GM18508 (cell line): ENCODE results near the gene IMPACT.

Experiments used
- ATAC-seq: cut with Tn5 transposase; IDR thresholded peaks from one replicate; pipeline ENCODE4 v1.9.1; 2021; ENCODE audit warnings: moderate number of reproducible peaks; ENCODE audit not compliant: insufficient read depth, unreplicated experiment

IMPACT gene

DNA sequence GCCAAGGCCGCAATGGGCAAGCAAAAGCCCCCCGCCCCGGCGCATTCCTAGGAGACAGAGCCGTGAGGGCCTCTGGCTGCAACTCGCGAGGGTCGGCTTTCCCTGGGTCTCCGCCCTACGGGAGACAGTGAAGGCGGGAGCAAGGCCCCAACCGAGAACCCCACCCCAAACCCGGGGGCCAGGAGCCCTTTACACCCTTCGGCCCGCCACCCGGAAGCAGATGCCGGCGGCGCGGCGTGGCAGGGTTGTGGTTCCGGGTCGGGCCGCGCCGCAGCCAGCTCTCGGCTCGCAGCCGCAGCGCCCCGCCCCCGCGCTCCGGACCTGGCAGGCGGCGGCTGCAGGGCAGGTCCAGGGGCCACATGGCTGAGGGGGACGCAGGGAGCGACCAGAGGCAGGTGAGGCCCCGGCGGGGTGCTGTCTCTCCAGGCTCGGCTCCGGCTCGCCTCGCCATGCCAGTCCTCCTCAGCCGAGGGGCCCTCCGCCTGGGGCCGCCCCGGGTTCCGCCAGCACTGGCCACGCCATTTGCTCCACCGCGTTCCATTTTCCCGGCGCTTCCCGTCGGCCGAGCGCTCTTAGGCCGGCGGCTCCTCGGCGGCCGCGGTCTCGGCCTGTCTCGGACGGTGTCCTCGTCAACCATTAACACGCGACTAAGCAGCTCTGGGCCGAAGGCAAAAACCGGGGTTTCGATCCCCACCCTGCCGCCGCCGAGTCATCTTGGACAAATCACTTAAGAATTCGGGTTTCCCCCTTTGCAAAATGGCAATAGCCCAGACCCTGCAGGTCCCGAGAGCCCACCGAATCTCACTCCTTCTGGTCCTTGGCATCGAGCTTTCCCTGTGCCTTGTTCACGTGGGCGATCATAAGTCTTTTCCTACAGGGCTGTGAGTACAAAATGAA, at the start of gene IMPACT:
TSS of gene IMPACT (plus strand) at position 273 of the 897 bp plus-strand sequence. CDS start at position 360, 87 bp downstream.
- ATAC-seq, result peak; percentile 68

- no peak for ATAC-seq
Observed at GRCh38 chr18:24378598-24378997, 47.9 kb upstream of the IMPACT start.

- ATAC-seq, result no peak
Observed at GRCh38 chr18:24380163-24380747, 46.2 kb upstream of the IMPACT start.

- ATAC-seq, result no peak
Observed at GRCh38 chr18:24381126-24381525, 45.3 kb upstream of the IMPACT start.

- no peak for ATAC-seq
Observed at GRCh38 chr18:24386681-24387080, 39.8 kb upstream of the IMPACT start.

DNA sequence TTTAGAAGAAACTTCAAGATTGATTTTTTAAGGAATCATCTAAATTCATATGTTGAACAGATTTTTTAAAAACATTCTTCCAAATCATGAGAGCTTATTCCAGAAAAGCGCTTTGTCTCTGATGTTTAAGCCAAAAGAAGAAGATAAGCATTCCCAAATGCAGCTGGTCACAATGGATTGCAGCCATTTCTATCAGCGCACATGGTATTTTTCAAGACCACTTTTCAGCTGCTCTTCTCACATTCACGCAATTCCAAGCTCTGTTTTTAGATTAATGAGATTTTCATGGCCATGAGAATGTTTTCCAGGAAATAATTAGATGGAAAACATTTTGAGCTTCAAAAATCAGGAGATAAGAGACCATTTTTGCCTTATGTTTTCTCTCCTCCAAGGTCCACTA, 37.5 kb upstream of the IMPACT start:
- ATAC-seq, result no peak

DNA sequence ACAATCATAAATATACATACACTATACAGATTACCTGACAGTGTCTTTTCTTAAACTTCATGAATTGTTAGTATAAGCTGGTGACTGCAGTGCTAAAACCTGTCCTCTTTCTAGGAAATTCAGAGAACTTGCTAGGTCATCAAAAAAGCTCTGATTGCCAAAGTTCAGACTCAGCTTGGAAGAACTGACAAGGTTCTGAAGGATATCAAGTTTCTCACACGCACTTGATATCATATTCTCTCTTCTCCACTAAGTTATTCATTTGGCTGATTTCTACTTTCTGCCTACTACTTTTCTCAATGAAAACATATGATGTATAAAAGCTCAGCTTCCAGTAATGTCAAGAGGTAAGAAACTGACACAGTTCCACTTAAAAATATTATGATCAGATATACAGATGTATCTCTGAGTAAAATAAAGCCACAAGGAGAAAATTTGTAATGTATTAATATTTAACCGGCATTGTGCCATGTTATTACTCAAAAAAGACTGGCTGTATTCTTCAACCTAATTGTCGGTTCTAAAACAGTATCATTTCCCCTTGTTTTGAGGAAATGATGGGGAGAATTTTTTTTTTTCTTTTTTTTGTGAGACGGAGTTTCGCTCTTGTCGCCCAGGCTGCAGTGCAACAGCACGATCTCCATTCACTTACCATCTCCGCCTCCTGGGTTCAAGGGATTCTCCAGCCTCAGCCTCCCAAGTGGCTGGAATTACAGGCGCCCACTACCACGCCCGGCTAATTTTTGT, 31.2 kb upstream of the IMPACT start:
- no peak for ATAC-seq

DNA sequence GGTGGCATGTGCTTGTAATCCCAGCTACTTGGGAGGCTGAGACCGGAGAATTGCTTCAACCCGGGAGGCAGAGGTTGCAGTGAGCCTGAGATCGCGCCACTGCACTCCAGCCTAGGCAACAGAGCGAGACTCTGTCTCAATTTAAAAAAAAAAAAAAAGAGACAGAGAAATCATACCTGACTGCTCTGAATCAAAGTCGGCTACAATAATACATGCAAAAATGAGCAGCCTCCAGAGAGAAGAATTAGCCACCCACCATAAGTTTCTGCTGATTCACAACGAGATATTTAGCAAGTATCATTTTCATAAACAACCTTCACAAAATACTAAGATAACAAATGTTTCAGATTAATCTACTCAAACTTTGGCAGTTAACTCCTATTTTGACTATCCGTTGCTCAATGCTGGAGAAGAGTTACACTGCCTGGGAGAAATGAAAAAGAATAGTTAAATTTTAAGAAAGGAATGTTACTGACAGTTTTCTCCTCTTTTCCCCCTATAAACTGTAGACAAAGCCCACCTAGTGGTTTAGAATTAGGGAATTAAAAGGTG, 30.3 kb upstream of the IMPACT start:
- ATAC-seq, result no peak

- ATAC-seq, result no peak
Observed at GRCh38 chr18:24397131-24397693, 29.3 kb upstream of the IMPACT start.

- no peak for ATAC-seq
Observed at GRCh38 chr18:24397694-24398368, 28.6 kb upstream of the IMPACT start, which contains the start of gene OSBPL1A. TSS of gene OSBPL1A (minus strand) at chr18:24397824. CDS start at chr18:24377533, 20,291 bp downstream.

DNA sequence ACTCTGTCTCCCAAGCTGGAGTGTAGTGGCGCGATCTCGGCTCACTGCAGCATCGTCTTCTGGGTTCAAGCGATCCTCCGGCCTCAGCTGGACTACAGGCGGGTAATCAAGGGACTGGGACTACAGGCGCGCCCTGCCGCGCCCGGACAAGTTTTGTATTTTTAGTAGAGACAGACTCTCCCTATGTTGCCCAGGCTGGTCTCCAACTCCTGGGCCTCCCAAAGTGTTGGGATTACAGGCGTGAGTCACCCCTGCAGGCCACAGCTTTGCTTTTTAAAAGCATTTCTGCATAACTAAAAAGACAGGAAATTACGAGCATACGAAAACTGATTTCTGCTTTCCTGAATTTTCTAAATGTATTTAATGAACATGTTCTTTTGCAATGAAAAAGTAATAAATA, 27.9 kb upstream of the IMPACT start:
- ATAC-seq, result no peak

DNA sequence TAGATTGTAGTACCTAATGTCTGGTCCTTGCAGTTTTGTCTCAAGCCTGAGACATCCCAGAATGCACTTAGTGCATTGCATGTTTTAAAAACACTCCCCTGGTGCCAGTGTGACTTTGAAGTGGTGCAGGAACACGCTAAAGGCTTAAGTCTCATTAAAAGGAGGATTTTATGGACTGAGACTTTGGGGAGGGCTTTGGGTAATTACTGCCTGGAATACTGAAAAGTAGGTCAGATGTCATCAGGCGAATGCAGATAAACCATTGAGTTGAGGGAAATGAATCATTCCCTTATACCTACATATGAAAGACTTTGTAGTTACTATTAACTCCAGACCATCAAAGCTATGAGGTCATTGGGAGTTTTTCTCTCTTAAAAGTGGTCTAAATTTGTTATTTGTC, 25.9 kb upstream of the IMPACT start:
- ATAC-seq, result no peak

DNA sequence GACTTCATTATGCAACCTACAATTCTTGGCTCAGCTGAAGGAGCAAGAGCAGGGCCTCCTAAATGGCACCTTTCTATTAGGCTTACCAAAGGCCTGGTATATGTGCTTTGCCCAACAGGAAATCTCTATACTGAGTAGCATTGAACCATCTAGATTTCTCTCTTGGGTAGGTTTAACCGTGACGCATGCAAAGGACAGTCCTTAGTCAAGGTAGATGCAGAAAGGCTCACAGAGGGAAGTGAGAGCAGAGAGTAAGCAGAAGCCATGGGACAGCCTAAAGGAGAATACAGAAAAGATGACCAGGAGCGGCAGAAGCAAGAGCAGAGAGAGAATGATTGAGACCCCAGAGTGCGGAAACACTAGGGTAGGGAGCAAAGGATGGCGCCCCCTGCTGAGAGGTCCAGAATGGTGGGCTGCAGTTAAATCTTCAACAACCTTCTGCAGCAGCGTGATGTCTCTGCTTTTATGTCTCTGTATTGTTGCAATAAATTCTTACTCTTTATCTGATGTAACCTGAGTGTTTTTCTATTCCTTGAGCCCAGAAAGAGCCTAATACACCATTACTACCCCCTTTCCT, 24.2 kb upstream of the IMPACT start:
- ATAC-seq, result no peak

GRCh38 chr18:24403076-24403475, 23.4 kb upstream of the IMPACT start:
- no peak for ATAC-seq

- no peak for ATAC-seq
Observed at GRCh38 chr18:24404591-24404990, 21.9 kb upstream of the IMPACT start.

- no peak for ATAC-seq
Observed at GRCh38 chr18:24408496-24408895, 18.0 kb upstream of the IMPACT start.

GRCh38 chr18:24413148-24413547, 13.3 kb upstream of the IMPACT start:
- no peak for ATAC-seq

DNA sequence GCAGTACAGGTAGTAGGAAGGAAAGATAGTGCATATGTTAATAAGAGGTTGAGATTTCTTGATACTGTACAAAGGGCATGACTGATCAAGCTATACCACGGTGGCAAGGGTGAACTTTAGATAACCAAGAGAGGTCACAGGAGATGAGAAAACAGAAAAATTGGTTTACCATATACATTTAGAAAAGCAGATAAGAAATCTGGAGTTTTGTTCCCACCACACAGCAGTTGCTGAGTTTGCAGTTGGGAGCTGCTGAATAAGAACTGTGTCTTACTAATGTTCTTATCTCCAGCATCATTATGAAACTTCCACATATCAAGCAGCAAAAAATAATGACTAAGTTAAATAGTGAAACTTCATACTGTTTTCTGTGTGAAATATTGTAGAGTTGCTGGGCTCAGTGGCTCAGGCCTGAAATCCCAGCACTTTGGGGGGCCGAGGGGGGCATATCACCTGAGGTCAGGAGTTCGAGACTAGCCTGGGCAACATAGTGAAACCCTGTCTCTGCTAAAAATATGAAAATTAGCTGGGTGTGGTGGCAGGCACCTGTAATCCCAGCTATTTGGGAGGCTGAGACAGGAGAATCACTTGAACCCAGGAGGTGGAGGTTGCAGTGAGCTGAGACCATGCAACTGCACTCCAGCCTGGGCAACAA, 12.0 kb upstream of the IMPACT start:
- no peak for ATAC-seq

DNA sequence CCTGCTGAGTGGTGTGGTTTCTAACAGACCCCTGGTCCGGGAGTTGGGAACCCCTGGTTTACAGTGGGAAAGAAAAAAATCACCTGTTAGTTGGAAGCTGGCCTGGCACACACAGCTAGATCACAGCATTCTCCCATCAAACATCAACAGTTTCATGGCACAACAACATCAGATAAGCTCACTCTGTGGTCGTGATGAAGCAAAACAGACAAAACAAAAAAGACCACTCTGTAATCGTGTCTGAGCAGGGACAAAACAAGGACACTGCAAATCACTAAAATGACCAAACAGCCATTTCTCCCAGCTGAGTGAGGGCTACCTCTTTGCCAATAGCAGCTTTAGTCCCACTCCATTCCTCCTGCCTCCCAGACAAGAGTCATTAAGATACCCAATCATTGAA, 9.0 kb upstream of the IMPACT start:
- no peak for ATAC-seq
